Coronary artery (tissue), 2 donors: ENCODE data around the gene SYNDIG1.

ENCODE experiments used
- DNase-seq: peaks from one replicate; pipeline ENCODE4 v3.0.0-alpha.2; 2017; ENCODE audit warnings: low spot score
- H3K27ac ChIP-seq, 2 donors: fragments of 200-600 bp; sonication (generic); one replicate each; pipeline ENCODE4 v1.5.1; 2016 to 2019
- H3K4me3 ChIP-seq: fragments of 200-600 bp; sonication (generic); 2 replicates; pipeline ENCODE4 v1.5.1; 2016; ENCODE audit warnings: mild to moderate bottlenecking, moderate library complexity
- CTCF ChIP-seq: fragments of 200-600 bp; sonication (generic); IDR thresholded peaks from one replicate; pipeline ENCODE4 v1.5.1; 2019; ENCODE audit warnings: antibody characterized with exemption

The SYNDIG1 gene

DNA sequence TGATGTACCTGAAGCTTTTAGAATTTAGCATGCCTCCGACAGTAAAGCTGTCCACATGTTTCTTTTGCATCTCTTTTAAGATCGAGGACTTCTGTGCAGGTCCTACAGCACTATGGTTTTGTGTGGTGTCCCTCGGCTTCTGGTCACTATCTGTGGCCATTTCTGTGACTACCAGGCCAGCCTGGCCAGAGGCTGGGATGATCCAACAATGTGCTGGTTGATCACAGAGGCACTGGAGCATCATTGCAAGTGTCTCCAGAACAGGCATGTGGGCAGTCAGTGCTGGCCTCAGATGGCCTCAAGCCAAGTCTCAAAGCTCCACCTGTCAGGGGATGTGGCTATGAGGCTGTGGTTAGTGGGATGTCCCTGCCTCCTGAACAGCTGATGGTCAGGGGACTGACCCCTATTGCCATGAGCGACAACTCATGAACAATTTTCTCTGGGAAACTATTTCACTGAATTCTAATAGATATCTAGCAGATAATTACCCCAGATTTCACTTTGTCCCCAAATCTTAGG is 136.6 kb downstream of the SYNDIG1 start:
- TF ChIP-seq CTCF: no peak
- DNase-seq: peak; percentile 14
- H3K4me3 ChIP-seq: no peak overlapping the region
- H3K27ac ChIP-seq: no peak overlapping the region

DNA sequence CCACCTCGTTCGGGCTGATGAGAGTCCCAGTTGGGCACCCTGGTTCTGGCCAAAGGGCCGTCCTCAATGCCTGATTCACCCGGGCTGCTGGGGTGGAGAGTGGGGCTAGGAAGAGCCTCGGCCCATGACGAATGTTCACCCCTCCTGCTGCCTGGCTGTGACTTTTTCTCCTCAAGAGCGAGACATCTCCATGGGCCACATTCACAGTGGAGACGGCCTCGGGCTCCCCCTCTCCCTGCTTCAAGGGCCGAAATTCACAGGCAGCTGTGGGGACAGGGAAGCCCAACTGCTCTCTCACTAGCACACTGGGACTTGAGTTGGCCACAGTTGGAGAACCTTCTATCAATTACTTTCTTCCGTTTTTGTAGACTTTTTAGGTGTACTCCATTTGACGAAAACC is 138.0 kb downstream of the SYNDIG1 start:
- no peak for TF ChIP-seq CTCF
- no peak overlapping the region for H3K4me3 ChIP-seq
- DNase-seq: no peak

DNA sequence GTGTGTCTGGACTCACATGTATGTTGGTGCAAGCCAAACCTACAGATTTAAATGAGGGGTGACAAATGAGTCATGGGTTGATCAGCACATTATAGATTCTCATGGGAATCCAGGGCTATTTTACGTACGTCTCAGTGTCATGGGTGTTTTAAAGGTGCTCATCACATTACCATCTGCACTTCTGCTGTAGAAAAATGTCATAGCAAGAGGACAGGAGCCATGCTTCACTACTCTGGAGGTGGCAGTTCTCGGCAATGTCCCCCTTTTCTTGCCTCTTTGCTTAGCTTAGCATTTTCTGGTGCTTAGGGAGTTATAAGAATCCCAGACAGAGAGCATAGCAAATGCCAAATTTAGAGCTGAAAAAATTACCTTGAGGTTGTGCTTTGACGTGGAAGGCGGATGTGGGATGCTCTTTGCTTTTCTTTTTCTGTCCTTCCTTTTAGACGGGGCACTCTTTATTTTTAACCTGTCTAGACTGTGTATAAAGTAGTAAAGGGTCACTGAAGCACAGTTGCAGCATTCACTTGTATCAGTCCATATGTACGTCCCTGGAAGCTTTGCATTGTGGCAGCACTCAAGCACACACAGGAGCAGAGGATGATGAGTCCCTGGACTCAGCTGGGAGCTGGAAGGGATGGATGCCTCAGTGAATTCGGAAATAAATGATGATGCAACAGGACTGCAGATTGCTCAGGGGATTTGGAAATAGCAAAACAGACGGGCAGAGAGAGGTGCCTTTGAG is 139.7 kb downstream of the SYNDIG1 start:
- no peak for TF ChIP-seq CTCF
- no peak overlapping the region for H3K4me3 ChIP-seq
- H3K27ac ChIP-seq: no peak overlapping the region
- DNase-seq: no peak

More for the DNA sequence above, 138.0 kb downstream of the SYNDIG1 start:
- no peak overlapping the region for H3K27ac ChIP-seq

DNA sequence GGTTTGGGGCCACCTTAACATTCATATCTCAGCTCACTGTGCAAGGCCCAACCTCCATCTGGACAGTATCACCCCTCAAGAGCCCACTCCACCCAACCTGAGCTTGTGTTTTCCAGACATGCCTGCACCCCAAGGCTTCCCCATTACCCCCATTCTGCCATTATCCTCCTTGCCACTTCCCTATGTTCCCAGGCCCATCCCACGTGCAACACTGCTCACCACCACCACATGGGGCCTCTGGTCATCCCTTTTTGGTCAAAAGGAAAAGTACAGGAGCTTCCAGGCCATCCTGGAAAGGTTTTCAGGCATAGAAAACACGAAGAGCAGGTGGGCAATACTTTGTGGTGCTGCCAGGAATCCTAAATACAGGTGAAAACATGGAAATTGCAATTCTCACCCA is 140.3 kb downstream of the SYNDIG1 start:
- DNase-seq: no peak
- TF ChIP-seq CTCF: no peak
- Histone ChIP-seq H3K27ac (no peak overlapping the region), H3K4me3 (no peak overlapping the region)

DNA sequence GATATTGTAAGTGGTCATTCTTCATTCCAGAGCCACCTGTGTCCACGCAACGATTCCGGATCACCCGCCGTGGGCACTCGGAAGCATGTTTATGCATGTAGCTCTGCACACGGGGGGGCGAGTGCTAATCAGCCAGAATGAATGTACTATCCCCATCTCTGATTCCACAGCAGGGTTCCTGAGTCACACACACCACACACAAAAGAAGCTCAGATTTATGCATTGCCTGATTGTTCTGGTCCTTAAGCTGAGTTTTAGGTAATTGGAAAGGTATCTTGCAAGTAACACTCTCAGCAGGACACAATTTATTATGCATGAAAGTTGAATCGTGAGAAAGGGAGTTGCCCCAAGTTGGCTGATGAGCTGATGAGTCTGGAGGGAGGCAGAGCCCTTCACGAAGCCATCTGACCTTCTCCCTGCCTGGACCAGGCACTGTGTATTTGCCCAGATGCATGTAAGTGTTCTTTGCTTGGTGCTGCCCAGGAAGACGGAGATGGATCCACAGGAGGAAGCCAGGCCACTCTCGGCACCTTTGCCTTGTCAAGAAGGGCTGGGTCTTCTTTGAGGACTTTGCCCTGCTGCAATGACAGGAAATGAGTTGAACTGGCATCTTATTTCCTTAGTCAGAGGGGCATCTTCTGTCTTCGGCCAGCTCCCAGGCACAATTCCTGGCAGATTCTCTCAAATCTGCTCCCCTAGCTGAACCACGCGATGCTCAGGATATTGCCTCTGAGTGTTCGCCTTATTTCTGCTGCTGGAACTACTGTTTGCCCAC is 141.1 kb downstream of the SYNDIG1 start:
- H3K27ac ChIP-seq: no peak overlapping the region
- TF ChIP-seq CTCF: no peak
- H3K4me3 ChIP-seq: no peak overlapping the region
- no peak for DNase-seq

GRCh38 chr20:24611360-24612140 is 142.1 kb downstream of the SYNDIG1 start:
- H3K27ac ChIP-seq: no peak overlapping the region

More at GRCh38 chr20:24611360-24612140, 142.1 kb downstream of the SYNDIG1 start:
- H3K4me3 ChIP-seq: no peak overlapping the region
- TF ChIP-seq CTCF: no peak
- no peak for DNase-seq
